ENCODE data around the gene CHRM5.
"Not testable (repeated sequence)": the region's sequence is repeated elsewhere in the genome, so short reads cannot be mapped to it uniquely, and the experiment has no call there.

The CHRM5 gene

GRCh38 chr15:33985751-33986150, 17.5 kb downstream of the CHRM5 start:
- no peak for TF ChIP-seq CTCF (IDR thresholded peaks at IDR 0.05; ENCODE audit: low read depth, low read length, missing control alignments)
- no peak for DNase-seq (ENCODE audit: low read depth)
- H3K4me3 ChIP-seq (ENCODE audit: low read depth, low read length) = no peak overlapping the region

- H3K4me3 ChIP-seq (ENCODE audit: low read depth, low read length) = no peak overlapping the region
- no peak for DNase-seq (ENCODE audit: low read depth)
- no peak for TF ChIP-seq CTCF (IDR thresholded peaks at IDR 0.05; ENCODE audit: low read depth, low read length, missing control alignments)
Observed at GRCh38 chr15:33987444-33987843, 19.1 kb downstream of the CHRM5 start.

- DNase-seq (ENCODE audit: low read depth) = no peak
- H3K4me3 ChIP-seq (ENCODE audit: low read depth, low read length) = no peak overlapping the region
- TF ChIP-seq CTCF (IDR thresholded peaks at IDR 0.05; ENCODE audit: low read depth, low read length, missing control alignments) = no peak
Observed at GRCh38 chr15:33988384-33988783, 20.1 kb downstream of the CHRM5 start.

- peak; percentile 56 for TF ChIP-seq CTCF (IDR thresholded peaks at IDR 0.05; ENCODE audit: low read depth, low read length, missing control alignments)
- DNase-seq (ENCODE audit: low read depth) = peak; percentile 4
- no peak overlapping the region for H3K4me3 ChIP-seq (ENCODE audit: low read depth, low read length)
Observed at GRCh38 chr15:33994005-33994615, 25.8 kb downstream of the CHRM5 start.

- not testable (repeated sequence) for DNase-seq (ENCODE audit: low read depth); H3K4me3 ChIP-seq (ENCODE audit: low read depth, low read length)
Observed at GRCh38 chr15:33995666-33996065, 27.4 kb downstream of the CHRM5 start.

GRCh38 chr15:34001536-34001935, 33.2 kb downstream of the CHRM5 start:
- no peak for DNase-seq (ENCODE audit: low read depth)
- no peak for TF ChIP-seq CTCF (IDR thresholded peaks at IDR 0.05; ENCODE audit: low read depth, low read length, missing control alignments)
- H3K4me3 ChIP-seq (ENCODE audit: low read depth, low read length) = no peak overlapping the region

GRCh38 chr15:34006381-34006780, 38.1 kb downstream of the CHRM5 start:
- TF ChIP-seq CTCF (IDR thresholded peaks at IDR 0.05; ENCODE audit: low read depth, low read length, missing control alignments) = no peak
- no peak overlapping the region for H3K4me3 ChIP-seq (ENCODE audit: low read depth, low read length)
- DNase-seq (ENCODE audit: low read depth) = no peak
